DOHH2 (cell line): ENCODE results near the gene PPP1R3G.

Experiments used
- EZH2phosphoT487 ChIP-seq: fragments of 200-600 bp; sonication (generic); IDR thresholded peaks from 2 replicates; pipeline ENCODE4 v1.6.1; 2017; ENCODE audit warnings: borderline replicate concordance, mild to moderate bottlenecking, antibody characterized with exemption, low read length, moderate library complexity, mixed read lengths
- TF ChIP-seq, protein P1 (sequence below): fragments of 200-600 bp; sonication (generic); IDR thresholded peaks from one replicate; pipeline ENCODE4 v1.5.1; 2014; ENCODE audit warnings: antibody characterized with exemption, mild to moderate bottlenecking, low read depth, low read length; ENCODE audit not compliant: poor library complexity, severe bottlenecking

DNA sequence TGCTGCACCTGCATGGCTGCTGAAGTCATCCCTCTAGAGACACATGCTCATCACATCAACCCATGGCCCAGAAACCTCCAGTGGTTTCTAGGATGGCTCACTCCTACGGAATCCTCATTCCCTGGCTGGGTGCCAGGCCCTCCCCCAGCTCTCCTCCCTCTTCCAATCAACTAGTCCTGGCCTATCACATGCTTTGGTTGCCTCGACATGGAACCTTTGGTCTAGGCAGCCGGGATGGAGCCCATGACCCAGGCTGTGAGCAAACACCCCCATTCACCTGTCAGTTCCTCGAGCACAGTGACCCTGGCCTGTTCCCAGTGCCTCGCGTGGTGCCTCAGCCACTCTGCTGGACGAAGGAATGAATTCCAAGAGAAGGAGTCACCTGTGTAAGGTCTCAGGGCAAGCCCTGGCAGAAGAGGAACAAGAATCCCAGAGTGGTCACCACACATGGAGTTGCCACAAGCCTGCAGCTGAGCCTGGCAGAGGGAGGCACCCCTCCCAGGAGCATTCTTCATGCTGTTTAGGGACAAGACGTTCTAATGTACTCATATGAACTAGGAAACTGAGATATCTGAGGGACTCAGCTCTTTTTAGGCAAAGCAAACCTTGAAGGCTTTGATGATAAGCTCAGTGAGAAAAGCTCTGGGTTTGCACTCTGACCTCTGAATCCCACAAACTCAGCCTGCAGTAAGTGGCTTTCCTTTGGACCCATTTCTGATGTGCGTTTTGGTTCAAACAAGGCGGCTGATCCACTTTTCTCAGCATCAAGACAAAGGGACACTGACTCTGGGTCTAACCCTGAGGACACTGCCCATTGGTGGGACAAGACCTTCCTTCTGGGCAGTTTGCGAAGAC lies 40.2 kb downstream of the PPP1R3G start:
- TF ChIP-seq, protein P1, sequence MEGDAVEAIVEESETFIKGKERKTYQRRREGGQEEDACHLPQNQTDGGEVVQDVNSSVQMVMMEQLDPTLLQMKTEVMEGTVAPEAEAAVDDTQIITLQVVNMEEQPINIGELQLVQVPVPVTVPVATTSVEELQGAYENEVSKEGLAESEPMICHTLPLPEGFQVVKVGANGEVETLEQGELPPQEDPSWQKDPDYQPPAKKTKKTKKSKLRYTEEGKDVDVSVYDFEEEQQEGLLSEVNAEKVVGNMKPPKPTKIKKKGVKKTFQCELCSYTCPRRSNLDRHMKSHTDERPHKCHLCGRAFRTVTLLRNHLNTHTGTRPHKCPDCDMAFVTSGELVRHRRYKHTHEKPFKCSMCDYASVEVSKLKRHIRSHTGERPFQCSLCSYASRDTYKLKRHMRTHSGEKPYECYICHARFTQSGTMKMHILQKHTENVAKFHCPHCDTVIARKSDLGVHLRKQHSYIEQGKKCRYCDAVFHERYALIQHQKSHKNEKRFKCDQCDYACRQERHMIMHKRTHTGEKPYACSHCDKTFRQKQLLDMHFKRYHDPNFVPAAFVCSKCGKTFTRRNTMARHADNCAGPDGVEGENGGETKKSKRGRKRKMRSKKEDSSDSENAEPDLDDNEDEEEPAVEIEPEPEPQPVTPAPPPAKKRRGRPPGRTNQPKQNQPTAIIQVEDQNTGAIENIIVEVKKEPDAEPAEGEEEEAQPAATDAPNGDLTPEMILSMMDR: no peak
- TF ChIP-seq EZH2phosphoT487: no peak
